ENCODE data around the gene GCK.

Gene GCK

DNA sequence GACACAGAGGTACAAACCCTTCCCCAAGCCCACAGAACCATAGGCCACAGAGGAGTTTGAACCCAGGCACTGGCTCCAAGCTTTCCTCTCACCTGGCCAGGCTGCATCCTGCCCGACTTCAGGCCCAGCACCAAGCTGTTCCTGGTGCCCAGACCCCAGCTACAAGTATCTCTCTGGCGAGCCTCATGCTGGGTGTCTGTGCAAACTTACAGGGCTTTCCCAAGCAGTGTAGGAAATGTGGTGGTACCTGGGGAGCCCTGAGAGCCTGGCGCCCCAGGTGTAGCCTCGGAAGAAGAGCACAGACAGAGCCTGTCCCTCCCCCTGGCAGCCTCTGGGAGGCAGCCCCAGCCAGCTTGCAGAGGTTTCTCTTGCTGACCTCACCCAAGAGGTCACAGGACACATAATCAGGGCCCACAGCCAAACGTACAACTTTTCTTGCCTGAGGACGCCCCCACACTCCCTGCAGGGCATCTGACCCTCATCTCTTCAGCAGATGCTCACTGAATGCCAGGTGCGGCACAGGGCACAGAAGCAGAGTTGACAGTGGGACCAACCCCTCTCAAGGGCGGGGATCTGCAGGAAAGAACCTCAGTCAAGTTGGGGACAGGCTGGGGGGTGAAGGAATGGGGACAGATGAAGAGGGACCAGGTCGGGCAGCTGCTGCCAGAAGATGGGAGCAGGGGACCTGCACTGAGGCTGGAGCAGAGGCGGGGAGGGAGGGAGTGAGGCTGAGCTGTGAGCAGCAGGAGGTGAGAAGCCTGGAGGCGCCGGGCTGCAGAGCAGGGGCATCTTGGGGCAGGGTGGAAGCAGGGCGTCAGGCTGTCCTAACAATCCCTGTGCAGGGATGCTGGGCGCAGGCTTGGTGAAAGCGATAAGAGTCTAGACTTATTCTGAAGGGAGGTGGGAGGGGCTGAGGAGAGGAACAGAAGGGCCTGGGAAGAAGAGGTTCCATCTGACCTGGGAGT is 31.8 kb downstream of the GCK start:
- in situ Hi-C loops (cut with MboI; ENCODE audit: low sequenced_read_pairs): no loop called here

DNA sequence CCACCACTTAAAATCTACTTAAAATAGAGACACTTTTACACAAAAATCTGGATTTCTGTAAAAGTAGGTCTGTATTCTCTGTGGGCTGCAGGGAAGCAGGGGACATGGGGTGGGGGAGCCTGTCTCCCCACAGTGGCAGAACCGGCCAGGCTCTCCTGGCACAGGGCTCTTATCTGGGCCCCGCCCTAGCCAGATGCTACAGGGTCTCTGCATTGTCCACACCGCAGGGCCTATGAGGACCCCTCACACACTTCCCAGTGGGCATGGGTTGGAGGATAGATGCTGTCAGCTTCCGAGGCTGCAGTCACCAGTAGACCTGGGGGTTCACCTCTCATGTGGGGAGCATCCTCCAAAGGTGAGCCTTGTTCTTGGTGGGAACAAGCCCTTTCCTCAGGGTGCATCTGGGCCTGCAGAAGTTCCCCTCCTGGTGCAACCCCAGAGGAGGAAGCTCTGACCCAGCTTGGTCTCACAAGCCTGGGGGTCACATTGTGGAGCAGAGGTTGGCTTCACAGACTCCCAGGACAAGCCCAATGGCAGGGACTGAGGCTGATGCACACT is 32.7 kb downstream of the GCK start:
- in situ Hi-C loops (cut with MboI; ENCODE audit: low sequenced_read_pairs): no loop called here

DNA sequence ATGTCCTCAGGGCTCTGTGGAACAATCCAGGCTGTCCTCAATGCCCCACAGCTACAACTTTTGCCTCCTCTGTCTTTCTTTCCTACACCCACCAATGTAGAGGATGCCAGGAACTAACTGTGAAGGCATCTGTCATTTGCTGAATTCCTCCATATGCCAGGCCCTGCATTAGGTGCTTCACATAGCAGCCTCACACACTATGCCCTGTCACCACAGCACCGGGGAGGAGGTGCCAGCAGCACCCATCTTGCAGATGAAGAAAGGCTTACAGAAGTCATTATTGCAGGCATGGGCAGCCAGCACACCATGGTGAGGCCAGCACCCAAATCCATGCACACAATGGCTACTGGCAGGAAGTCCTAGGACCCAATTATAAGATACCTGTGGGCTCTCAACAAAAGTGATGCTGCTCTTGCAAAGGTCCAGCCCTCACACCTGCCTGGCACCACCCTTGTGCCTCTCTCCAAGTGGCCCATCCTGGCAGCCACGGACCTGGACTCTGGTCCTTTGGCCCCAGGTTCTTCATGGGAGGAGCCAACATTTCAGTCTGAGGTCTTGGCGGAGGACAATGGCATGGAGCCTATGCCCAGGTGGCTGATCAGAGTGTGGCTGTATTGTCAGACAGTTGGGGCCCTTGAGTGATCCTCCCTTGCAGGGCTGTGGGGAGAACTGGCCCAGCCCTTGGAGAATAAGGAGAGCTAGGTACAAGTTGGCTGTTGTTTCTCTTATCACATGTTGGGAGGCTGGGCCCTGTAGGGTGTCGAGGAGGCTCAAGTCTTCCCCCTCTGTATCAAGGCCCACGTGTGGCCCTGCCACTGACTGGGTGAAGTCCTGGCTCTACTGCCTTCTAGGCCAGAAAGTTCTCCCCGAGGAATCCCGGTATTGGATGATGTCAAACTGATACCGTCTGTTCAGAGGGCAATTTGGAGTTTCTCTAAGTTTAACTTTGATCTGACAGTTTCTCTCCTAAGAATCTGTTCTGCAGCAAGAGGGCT is 33.8 kb downstream of the GCK start:
- in situ Hi-C loops (cut with MboI; ENCODE audit: low sequenced_read_pairs): no loop called here

DNA sequence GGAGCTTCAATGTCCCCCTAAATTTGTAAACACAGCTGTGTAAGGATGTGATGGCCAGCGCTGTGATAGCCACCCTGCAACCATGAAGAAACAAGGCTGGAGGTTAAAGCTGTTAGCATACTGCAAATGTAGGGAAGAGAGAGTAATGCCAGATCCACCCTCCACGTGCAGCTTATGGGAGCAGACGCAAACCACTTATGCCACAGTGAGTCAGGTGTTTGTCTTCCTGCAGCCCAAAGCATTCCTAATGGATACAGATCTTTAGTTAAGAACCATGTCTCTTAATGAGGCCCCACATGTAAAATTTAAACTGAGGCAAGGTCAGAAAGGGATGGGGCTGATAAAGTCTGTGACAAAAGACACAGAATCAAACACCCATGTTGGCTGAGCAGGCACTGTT is 34.5 kb downstream of the GCK start:
- in situ Hi-C loops (cut with MboI; ENCODE audit: low sequenced_read_pairs): no loop called here

DNA sequence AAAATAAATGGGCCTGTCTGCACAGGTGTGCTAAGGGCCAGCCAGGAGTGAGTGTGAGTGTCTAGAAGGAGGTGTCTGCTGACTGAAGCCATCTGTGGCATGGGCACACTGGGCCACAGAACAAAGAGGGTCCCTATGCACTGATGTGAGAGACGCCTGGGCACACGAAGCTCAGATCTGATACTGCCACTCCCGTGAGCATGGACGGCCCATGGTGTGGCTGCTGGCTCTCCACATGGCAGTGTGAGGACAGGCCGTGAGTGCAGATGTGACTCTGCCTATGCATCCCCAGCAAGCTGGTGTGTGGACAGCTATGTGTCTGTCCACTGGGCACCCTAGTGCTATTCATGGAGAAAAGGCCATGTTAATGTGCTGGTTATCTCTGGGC is 35.3 kb downstream of the GCK start:
- in situ Hi-C loops (cut with MboI; ENCODE audit: low sequenced_read_pairs): no loop called here

DNA sequence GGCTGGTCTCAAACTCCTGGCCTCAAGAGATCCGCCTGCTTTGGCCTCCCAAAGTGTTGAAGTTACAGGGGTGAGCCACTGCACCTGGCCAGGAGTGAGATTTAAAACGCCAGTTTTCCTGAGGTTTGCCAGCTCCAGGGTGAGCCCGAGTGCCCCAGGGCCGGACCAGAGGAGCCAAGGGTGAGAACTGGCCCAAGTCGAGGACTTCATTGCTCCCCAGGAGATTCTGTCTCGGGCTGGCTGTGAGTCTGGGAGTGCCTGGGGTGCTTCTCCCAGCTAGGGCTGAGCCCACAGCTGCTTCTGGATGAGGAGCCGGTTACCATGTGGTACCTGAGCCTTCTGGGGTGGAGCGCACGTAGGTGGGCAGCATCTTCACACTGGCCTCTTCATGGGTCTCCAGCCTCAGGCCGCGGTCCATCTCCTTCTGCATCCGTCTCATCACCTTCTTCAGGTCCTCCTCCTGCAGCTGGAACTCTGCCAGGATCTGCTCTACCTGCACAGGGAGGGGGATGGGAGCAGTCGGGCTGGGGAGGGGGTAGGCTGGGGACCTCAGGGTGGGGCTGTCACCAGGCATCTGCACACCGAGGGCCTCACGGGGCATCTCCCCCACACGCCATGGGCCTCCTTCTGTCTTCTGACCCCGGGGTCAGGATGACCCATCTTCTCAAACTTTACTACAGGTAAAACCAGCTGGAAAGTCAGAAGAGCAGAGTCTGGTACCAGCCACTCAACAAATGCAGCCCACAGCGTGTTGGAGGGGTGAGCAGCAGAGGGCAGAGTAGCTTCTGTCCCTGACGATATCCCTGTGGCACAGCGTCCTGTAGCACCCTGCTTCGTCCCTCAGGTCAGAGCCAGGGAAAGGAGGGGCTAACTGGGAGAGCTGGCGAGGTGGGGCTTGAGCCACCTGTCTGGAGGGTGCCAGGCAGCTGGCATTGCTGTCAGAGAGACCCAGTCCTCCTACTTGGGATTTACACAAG is 36.0 kb downstream of the GCK start:
- in situ Hi-C loops (cut with MboI; ENCODE audit: low sequenced_read_pairs): no loop called here

DNA sequence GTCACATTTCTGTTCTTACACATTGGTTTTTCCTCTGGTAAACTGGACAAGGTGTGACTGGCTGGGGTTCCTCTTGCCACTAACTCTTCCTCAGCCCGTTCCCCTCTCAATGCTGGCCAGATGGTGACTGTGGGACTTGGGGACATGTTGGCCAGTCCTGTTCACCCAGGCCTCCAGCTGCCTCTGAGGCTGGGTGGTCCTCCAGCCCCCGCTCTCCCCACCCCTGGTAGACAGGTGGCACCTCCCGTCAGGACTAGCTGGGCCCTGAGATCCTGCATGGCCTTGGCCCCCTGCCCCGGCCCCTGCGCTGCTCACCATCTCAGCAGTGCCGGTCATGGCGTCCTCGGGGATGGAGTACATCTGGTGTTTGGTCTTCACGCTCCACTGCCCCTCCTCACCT is 37.3 kb downstream of the GCK start:
- in situ Hi-C loops (cut with MboI; ENCODE audit: low sequenced_read_pairs): no loop called here

DNA sequence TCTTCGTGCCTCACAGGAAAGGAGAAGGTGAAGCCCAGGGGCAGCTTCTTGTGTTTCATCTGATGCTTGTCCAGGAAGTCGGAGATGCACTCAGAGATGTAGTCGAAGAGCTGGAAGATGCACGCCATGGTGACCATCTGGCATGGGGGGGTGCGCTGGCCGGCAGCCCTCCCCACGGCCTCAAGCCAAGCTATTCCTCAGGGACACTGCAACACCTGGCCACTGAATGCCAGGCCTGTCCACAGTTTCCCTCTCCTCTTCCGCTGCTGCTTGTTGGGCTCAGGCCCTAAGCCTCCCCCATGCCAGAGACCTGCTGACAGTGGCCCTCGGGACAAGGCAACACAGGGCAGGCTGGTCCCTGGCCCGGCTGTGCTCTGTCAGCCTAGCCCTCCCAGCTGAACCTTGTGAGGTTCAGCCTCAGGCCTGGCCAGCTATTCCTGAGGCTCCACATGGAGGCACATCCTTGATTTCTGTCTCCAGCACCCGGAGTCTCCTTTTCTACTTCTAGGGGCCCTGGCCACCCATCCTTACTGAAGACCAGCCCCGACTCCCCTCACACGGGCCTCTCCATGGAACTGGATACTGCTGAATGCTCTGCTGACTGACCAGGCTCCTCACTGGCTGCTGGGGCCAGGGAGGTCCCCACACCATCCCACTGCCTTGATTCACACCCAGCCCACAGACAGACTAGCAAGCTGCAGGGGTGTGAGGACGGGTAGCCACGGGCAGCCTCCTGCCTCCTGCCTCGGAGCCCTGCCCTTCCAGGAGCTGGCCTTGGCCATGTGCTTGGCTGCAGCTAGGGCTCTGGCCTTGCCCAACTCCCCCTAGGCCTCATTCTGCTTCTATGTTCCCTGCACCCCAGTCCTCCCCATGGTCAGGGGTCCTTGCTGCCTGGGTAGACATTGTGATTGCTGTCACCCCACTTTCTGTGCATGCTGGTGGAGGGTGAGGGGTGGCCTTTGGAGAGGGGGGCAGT is 38.0 kb downstream of the GCK start:
- in situ Hi-C loops (cut with MboI; ENCODE audit: low sequenced_read_pairs): no loop called here

DNA sequence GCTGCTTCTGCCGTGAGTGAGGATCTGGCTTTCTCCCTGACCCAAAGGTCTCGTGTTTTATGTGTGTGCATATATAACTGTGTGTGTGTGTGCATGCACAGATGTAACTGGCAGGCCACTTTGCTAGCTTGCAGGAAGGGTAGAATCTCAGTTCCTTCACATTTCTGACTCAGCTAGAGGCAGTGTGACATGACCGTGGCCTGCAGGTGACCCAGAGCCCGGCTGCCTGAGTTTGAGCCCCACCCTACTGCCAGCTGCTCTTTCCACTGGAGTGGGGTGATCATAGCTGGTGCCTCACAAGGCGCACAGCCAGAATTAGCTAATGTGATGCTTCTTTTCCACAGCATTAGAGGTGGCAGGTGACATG is 38.8 kb downstream of the GCK start:
- in situ Hi-C loops (cut with MboI; ENCODE audit: low sequenced_read_pairs): no loop called here

DNA sequence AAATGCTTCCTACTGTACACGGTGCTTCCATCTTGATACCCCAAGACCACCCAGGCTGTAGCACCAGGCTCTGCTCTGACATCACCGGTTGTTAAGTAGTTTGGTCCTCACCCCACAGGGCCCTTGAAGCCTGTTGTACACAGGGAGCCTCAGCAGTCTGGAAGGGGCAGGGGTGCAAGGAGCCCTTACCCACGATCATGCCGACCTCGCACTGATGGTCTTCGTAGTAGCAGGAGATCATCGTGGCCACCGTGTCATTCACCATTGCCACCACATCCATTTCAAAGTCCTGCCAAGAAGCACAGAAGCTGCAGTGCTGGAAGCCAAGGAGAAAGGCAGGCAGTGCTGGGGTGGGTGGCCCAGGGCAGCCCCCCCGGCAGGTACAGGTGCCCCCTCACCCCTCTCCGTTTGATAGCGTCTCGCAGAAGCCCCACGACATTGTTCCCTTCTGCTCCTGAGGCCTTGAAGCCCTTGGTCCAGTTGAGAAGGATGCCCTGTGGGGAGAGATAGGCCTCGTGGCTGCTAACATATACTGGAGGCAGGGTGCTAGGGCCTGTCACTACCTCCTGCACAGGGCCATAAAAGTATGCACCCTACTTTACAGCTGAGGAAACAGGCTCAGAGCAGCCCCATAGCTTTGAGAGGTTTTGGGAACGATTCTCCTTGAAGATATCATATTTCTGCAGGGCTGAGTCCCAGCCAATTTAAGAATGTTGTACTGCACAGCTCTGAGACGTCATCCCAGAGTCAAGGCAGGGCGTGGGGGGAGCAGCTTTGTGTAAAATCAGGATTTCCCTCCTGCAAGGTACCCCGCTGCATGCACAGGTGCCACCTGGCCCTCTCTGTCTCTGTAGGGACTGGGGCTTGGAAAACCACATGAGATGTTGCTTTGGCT is 39.4 kb downstream of the GCK start:
- in situ Hi-C loops (cut with MboI; ENCODE audit: low sequenced_read_pairs): no loop called here

DNA sequence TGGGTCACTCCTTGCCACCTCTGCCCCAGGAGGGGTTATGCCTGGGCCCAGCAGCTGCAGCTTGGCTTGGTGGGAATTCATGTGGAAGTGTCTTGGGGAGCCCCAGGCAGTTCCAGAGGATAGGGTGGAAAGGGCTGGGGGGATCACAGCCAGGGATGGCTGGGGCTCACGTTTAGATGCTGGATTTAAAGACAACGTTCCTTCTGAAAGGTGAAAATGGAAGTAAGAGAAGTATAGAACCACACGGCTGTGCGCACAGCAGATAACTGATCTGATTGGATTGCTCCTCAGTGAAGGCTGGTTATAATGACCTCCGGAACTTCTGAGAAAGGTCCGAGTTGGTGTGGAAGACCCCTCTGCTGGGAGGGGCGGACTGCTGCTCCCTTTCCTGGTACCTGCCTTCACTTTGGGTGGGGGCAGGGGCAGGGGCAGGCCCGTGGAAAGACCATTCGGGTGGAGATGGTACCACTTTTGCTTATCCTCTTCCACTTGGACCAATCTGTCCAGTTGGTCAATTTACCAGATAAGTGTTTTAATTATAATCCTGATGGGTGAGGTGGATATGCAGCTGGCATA is 40.2 kb downstream of the GCK start:
- in situ Hi-C loops (cut with MboI; ENCODE audit: low sequenced_read_pairs): no loop called here

DNA sequence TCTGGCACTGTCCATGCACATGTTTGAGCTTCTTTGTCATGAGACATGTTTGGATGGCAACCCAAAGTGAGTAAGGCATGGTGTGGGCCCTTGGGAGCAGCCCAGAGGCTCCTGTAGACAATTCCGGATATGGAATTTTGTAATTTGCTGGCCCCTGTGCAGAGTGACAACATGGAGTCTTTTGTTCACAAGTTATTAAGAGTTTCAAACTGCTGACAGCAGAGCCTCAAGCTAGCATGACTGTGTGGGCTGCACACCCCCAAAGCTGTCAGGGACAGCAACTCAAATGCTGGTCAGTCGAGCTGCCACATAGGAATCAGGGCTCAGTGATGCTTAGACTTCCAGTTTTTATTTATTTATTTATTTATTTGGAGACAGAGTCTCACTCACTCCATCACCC is 41.1 kb downstream of the GCK start:
- in situ Hi-C loops (cut with MboI; ENCODE audit: low sequenced_read_pairs): no loop called here

DNA sequence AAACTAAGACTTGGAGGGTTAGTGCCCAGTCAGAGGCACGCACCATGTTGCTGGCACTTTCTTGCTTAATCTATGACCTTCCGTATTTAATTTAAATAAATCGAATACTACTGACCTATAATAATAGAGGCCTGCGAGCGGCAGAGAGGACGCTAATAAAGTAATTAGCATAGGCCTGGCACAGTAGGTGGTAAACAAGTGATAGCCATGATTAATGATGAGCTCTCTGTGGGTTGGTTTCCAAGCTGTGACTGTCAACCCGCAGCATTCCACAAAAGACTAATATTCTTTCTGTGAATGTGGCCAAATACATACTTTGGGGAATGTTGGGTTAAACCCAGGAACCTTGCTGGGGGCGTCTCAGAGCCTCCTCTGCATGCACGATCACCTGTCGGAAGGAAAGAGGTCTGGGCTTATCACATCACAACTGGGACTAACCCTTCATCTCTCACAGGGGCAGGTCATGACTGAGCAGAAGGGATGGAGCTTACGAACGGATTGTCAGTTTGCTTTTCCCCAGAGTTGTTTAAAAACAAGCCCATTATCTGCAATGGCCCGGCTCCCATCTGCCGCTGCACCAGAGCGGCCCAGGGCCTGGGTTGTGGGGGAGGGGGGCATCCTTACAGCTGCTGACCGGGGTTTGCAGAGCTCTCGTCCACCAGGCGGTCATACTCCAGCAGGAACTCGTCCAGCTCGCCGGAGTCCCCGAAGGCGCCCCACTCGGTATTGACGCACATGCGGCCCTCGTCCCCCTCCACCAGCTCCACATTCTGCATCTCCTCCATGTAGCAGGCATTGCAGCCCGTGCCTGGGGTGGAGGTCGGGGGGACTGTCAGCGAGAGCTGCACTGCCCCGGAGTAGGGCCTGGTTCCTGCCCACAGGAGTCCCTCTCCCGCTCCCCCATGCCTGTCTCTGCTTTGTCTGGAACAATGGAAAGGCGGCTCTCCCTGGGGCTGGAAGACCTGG is 41.9 kb downstream of the GCK start:
- in situ Hi-C loops (cut with MboI; ENCODE audit: low sequenced_read_pairs): no loop called here

DNA sequence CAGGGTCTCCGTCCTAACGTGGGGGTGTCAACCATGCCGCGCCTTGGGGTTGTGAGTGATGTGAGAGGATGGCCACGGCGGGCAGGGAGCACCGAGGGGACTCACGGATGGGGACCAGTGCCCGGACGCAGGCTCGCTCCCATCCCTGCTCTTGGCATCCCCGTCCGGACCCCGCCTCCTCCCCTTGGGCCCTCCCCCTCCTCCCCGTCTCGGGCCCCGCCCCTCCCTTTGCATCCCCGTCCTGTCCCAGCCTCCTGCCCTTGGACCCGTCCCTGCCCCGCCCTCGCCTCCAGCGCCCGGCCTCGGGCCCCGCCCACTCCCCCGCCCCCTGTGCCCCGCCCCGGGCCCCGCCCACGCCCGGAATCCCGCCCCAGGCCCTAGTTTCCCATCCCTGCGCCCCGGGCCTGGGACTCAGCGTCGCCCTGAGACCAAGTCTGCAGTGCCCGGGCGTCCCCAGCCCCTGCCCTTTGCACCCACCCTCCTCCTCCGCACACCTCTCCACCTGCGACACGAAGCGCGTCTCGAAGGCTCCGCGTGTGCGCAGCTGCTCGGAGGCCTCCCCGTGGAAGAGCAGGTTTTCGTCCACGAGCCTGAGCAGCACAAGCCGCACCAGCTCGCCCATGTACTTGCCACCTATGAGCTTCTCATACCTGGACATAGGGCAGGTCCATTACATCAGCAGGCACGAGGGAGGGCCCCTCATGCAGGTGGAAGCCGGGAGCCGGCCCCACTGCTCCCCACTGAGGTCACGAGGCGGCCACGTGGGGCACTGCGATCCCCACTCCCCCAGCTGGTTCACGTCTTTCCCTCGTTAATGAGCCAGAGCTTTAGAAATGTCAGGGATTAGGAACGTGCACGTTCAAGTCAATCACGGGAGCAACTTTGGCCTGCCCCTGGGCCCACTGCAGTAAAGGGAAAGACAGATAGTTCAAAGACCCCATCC is 43.0 kb downstream of the GCK start:
- in situ Hi-C loops (cut with MboI; ENCODE audit: low sequenced_read_pairs): no loop called here

DNA sequence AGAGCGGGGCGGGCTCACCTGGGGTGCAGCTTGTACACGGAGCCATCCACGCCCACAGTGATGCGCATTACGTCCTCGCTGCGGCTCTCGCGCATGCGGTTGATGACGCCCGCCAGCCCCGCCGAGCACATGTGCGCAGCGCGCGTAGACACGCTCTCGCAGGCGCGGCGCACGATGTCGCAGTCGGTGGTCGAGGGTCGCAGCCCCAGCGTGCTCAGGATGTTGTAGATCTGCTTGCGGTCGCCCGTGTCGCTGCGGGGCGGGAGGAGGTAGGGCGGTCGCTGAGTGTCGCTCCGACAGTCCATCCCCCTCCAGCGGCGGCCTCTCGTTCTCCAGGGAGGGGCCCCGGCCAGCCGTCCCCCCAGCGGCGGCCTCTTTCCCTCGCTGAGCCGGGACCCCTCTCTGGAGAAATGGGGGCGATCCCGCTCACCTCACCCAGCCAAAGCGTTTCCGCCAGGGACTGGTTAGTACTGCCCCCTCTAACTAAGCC is 43.7 kb downstream of the GCK start:
- in situ Hi-C loops (cut with MboI; ENCODE audit: low sequenced_read_pairs): no loop called here

All from HL-60/S4 treated with retinoic acid at 250 ng/mL for 4 days and 3 days (cell line).